ENCODE results near the gene OR4D1.

DNA sequence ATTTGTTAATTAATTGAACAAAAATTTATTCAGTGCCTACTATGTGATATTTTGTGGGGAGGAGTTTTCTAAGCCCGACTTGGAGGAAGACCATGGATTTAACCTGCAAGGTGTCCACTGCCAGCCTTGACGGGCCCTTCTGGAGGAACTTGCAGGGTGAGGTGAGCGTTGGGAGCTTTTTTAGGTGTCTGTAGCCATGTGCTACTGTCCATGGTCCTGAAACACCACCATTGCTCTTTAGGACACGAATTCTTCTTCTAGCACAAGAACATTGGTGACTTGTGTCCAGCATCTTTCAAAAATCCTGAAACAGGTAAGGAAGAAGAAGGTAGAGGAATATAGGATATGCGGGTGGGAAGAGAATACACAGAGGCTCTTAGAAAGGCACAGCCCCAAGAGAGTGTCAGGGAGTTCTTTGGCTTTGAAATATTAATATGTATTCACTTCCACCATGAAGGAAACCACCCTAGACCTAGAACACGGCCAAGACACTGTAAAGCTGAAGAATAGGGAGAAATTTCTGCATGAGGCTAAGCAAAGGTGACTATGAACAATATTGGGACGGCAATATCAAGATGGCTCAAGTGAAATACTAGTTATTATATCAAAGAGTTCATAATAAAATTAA, 27.9 kb upstream of the OR4D1 start:
- TF ChIP-seq, protein P1, sequence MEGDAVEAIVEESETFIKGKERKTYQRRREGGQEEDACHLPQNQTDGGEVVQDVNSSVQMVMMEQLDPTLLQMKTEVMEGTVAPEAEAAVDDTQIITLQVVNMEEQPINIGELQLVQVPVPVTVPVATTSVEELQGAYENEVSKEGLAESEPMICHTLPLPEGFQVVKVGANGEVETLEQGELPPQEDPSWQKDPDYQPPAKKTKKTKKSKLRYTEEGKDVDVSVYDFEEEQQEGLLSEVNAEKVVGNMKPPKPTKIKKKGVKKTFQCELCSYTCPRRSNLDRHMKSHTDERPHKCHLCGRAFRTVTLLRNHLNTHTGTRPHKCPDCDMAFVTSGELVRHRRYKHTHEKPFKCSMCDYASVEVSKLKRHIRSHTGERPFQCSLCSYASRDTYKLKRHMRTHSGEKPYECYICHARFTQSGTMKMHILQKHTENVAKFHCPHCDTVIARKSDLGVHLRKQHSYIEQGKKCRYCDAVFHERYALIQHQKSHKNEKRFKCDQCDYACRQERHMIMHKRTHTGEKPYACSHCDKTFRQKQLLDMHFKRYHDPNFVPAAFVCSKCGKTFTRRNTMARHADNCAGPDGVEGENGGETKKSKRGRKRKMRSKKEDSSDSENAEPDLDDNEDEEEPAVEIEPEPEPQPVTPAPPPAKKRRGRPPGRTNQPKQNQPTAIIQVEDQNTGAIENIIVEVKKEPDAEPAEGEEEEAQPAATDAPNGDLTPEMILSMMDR (IDR thresholded peaks at IDR 0.05; ENCODE audit: low read depth, low read length, missing input control) = no peak
- TF ChIP-seq, protein P2, sequence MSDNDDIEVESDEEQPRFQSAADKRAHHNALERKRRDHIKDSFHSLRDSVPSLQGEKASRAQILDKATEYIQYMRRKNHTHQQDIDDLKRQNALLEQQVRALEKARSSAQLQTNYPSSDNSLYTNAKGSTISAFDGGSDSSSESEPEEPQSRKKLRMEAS (IDR thresholded peaks at IDR 0.05) = no peak
- TF ChIP-seq, protein P3, sequence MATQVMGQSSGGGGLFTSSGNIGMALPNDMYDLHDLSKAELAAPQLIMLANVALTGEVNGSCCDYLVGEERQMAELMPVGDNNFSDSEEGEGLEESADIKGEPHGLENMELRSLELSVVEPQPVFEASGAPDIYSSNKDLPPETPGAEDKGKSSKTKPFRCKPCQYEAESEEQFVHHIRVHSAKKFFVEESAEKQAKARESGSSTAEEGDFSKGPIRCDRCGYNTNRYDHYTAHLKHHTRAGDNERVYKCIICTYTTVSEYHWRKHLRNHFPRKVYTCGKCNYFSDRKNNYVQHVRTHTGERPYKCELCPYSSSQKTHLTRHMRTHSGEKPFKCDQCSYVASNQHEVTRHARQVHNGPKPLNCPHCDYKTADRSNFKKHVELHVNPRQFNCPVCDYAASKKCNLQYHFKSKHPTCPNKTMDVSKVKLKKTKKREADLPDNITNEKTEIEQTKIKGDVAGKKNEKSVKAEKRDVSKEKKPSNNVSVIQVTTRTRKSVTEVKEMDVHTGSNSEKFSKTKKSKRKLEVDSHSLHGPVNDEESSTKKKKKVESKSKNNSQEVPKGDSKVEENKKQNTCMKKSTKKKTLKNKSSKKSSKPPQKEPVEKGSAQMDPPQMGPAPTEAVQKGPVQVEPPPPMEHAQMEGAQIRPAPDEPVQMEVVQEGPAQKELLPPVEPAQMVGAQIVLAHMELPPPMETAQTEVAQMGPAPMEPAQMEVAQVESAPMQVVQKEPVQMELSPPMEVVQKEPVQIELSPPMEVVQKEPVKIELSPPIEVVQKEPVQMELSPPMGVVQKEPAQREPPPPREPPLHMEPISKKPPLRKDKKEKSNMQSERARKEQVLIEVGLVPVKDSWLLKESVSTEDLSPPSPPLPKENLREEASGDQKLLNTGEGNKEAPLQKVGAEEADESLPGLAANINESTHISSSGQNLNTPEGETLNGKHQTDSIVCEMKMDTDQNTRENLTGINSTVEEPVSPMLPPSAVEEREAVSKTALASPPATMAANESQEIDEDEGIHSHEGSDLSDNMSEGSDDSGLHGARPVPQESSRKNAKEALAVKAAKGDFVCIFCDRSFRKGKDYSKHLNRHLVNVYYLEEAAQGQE (IDR thresholded peaks at IDR 0.05) = peak; percentile 100
- no peak for TF ChIP-seq GABPA (IDR thresholded peaks at IDR 0.05 in 1 of 2, conservative IDR thresholded peaks at IDR 0.05 in 1 of 2)
- TF ChIP-seq TAF1 (conservative IDR thresholded peaks at IDR 0.05) = no peak
- TF ChIP-seq, protein P4, sequence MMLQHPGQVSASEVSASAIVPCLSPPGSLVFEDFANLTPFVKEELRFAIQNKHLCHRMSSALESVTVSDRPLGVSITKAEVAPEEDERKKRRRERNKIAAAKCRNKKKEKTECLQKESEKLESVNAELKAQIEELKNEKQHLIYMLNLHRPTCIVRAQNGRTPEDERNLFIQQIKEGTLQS (IDR thresholded peaks at IDR 0.05) = no peak
- TF ChIP-seq RXRA (IDR thresholded peaks at IDR 0.05) = no peak
- no peak for TF ChIP-seq JUND (IDR thresholded peaks at IDR 0.05)
- TF ChIP-seq, protein P5, sequence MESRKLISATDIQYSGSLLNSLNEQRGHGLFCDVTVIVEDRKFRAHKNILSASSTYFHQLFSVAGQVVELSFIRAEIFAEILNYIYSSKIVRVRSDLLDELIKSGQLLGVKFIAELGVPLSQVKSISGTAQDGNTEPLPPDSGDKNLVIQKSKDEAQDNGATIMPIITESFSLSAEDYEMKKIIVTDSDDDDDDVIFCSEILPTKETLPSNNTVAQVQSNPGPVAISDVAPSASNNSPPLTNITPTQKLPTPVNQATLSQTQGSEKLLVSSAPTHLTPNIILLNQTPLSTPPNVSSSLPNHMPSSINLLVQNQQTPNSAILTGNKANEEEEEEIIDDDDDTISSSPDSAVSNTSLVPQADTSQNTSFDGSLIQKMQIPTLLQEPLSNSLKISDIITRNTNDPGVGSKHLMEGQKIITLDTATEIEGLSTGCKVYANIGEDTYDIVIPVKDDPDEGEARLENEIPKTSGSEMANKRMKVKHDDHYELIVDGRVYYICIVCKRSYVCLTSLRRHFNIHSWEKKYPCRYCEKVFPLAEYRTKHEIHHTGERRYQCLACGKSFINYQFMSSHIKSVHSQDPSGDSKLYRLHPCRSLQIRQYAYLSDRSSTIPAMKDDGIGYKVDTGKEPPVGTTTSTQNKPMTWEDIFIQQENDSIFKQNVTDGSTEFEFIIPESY (IDR thresholded peaks at IDR 0.05) = no peak
- TF ChIP-seq YY1 (IDR thresholded peaks at IDR 0.05) = no peak
- TF ChIP-seq EGR1 (IDR thresholded peaks at IDR 0.05; ENCODE audit: low read depth in 2 of 2) = no peak
- no peak for TF ChIP-seq SP1 (IDR thresholded peaks at IDR 0.05)

Measured in liver (tissue), 3 donors.